ENCODE measurements around the gene KIF23.

The KIF23 gene

GRCh38 chr15:69394556-69395282 is 19.4 kb upstream of the KIF23 start:
- DNase-seq (ENCODE audit: low read depth), result no peak
- H3K4me3 ChIP-seq (ENCODE audit: low read depth, low read length), result no peak overlapping the region
- peak; percentile 95 for TF ChIP-seq CTCF (IDR thresholded peaks at IDR 0.05; ENCODE audit: control insufficient read depth, extremely low read depth, insufficient read depth)

GRCh38 chr15:69395460-69395859 is 18.7 kb upstream of the KIF23 start:
- DNase-seq (ENCODE audit: low read depth), result no peak
- TF ChIP-seq CTCF (IDR thresholded peaks at IDR 0.05; ENCODE audit: control insufficient read depth, extremely low read depth, insufficient read depth), result no peak

GRCh38 chr15:69395991-69396390 is 18.2 kb upstream of the KIF23 start:
- DNase-seq (ENCODE audit: low read depth), result no peak
- no peak for TF ChIP-seq CTCF (IDR thresholded peaks at IDR 0.05; ENCODE audit: control insufficient read depth, extremely low read depth, insufficient read depth)
- no peak overlapping the region for H3K4me3 ChIP-seq (ENCODE audit: low read depth, low read length)

More at GRCh38 chr15:69395460-69395859, 18.7 kb upstream of the KIF23 start:
- H3K4me3 ChIP-seq (ENCODE audit: low read depth, low read length), result no peak overlapping the region

- no peak for DNase-seq (ENCODE audit: low read depth)
- no peak overlapping the region for H3K4me3 ChIP-seq (ENCODE audit: low read depth, low read length)
- TF ChIP-seq CTCF (IDR thresholded peaks at IDR 0.05; ENCODE audit: control insufficient read depth, extremely low read depth, insufficient read depth), result no peak
Measured at GRCh38 chr15:69398491-69398891, 15.7 kb upstream of the KIF23 start.

GRCh38 chr15:69400850-69401249 is 13.3 kb upstream of the KIF23 start:
- no peak for TF ChIP-seq CTCF (IDR thresholded peaks at IDR 0.05; ENCODE audit: control insufficient read depth, extremely low read depth, insufficient read depth)
- no peak overlapping the region for H3K4me3 ChIP-seq (ENCODE audit: low read depth, low read length)
- DNase-seq (ENCODE audit: low read depth), result no peak

- TF ChIP-seq CTCF (IDR thresholded peaks at IDR 0.05; ENCODE audit: control insufficient read depth, extremely low read depth, insufficient read depth), result no peak
- no peak overlapping the region for H3K4me3 ChIP-seq (ENCODE audit: low read depth, low read length)
- DNase-seq (ENCODE audit: low read depth), result no peak
Measured at GRCh38 chr15:69402816-69403215, 11.3 kb upstream of the KIF23 start.

- TF ChIP-seq CTCF (IDR thresholded peaks at IDR 0.05; ENCODE audit: control insufficient read depth, extremely low read depth, insufficient read depth), result no peak
- H3K4me3 ChIP-seq (ENCODE audit: low read depth, low read length), result no peak overlapping the region
- DNase-seq (ENCODE audit: low read depth), result no peak
Measured at GRCh38 chr15:69403594-69403993, 10.6 kb upstream of the KIF23 start.

Measured in LNCaP clone FGC (cell line).